H1 (cell line): Measurements from ENCODE around the gene OSTN.

ENCODE experiments used
- ATF2 ChIP-seq: IDR thresholded peaks from 2 replicates; pipeline ENCODE4 v1.6.1; 2012; ENCODE audit warnings: low read length, inconsistent platforms
- CEBPB ChIP-seq: IDR thresholded peaks from 2 replicates; pipeline ENCODE4 v1.6.1; 2012; ENCODE audit warnings: low read depth, low read length
- CTCF ChIP-seq, 3 experiments: IDR thresholded peaks; 1 replicate in 2 of 3; 2 replicates in 1 of 3; pipeline versions ENCODE4 v1.5.1 to v1.6.1; 2011; ENCODE audit warnings: low read length in 3 of 3, mild to moderate bottlenecking in 3 of 3, inconsistent platforms in 2 of 3, low read depth in 1 of 3, moderate library complexity in 1 of 3; ENCODE audit not compliant: insufficient read depth in 1 of 3; ENCODE audit errors: control extremely low read depth in 1 of 3
- EP300 ChIP-seq, 2 experiments: IDR thresholded peaks; 1 replicate in 1 of 2; 2 replicates in 1 of 2; pipeline ENCODE4 v1.6.1; 2011 to 2012; ENCODE audit warnings: low read depth in 2 of 2, low read length in 2 of 2, mild to moderate bottlenecking in 2 of 2, borderline replicate concordance in 1 of 2, inconsistent platforms in 1 of 2, moderate library complexity in 1 of 2
- EZH2 ChIP-seq: fragments of 200-600 bp; sonication (generic); IDR thresholded peaks from 2 replicates; pipeline ENCODE4 v1.7.1; 2012; ENCODE audit warnings: low read depth, mild to moderate bottlenecking, moderate library complexity, low read length, inconsistent platforms; ENCODE audit not compliant: severe bottlenecking
- JUN ChIP-seq: IDR thresholded peaks from 2 replicates; pipeline ENCODE4 v1.6.1; 2011; ENCODE audit warnings: low read depth, mild to moderate bottlenecking, improper control_type of control experiment, low read length
- JUND ChIP-seq: IDR thresholded peaks from 2 replicates; pipeline ENCODE4 v1.6.1; 2011; ENCODE audit warnings: mild to moderate bottlenecking, improper control_type of control experiment, low read length
- POLR2A ChIP-seq, 2 experiments: IDR thresholded peaks; 1 replicate in 1 of 2; 2 replicates in 1 of 2; pipeline ENCODE4 v1.6.1; 2011; ENCODE audit warnings: low read depth in 2 of 2, low read length in 2 of 2, mild to moderate bottlenecking in 2 of 2; ENCODE audit errors: control extremely low read depth in 1 of 2
- YY1 ChIP-seq: IDR thresholded peaks from 2 replicates; pipeline ENCODE4 v1.6.1; 2011; ENCODE audit warnings: low read depth, mild to moderate bottlenecking, low read length

DNA sequence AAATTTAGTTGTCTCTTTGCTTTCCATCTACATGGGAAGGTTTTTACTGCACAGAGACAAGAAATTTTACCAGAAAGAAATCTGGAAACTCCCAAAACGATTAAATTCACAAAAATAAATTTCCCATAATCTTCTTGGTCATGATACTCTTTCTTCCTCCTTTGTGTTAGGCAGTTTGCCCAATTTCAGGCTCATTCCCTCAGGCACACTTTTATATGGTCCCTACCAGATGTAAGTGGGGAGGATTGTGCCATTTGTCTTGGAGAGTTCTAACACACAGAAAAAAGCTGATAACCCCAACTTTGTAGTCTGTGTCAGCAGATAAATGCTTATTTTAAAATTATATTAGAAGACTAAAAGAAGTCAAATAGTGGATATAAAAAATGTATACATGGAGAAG, 81.1 kb downstream of the OSTN start:
- TF ChIP-seq EP300 (IDR thresholded peaks at IDR 0.05; ENCODE audit: borderline replicate concordance in 1 of 2, low read depth in 2 of 2, low read length in 2 of 2) (no peak), YY1 (no peak), CTCF (IDR thresholded peaks at IDR 0.05; ENCODE audit: control extremely low read depth in 1 of 3, insufficient read depth in 1 of 3, low read depth in 1 of 3, low read length in 3 of 3) (no peak), ATF2 (no peak), CEBPB (no peak), JUN (no peak), EZH2 (no peak), JUND (no peak), POLR2A (IDR thresholded peaks at IDR 0.05; ENCODE audit: control extremely low read depth in 1 of 2, low read depth in 2 of 2, low read length in 2 of 2) (no peak)
